Activated CD4-positive, alpha-beta T cell treated with anti-CD3 and anti-CD28 coated beads for 1 hour (primary cell): ENCODE measurements around the gene CTNNA1.

Source experiments
- DNase-seq: peaks from one replicate; pipeline ENCODE4 v3.0.0-alpha.2; 2020

The CTNNA1 gene

GRCh38 chr5:138869763-138870500 lies 116.7 kb downstream of the CTNNA1 start:
- no peak for DNase-seq

- no peak for DNase-seq
These were observed 117.4 kb downstream of the CTNNA1 start for GRCh38 chr5:138870611-138871010.

- no peak for DNase-seq
These were observed 119.7 kb downstream of the CTNNA1 start for GRCh38 chr5:138872841-138873465.

GRCh38 chr5:138873466-138874221 lies 120.4 kb downstream of the CTNNA1 start:
- DNase-seq, result no peak

- DNase-seq, result no peak
These were observed 121.0 kb downstream of the CTNNA1 start for GRCh38 chr5:138874241-138874640.

- DNase-seq, result no peak
These were observed 121.7 kb downstream of the CTNNA1 start, which contains the start of gene LRRTM2 for GRCh38 chr5:138874771-138875551. TSS of gene LRRTM2 (minus strand) at chr5:138875335. CDS start at chr5:138874911, 424 bp downstream.

GRCh38 chr5:138875552-138875875 lies 122.3 kb downstream of the CTNNA1 start:
- no peak for DNase-seq

- no peak for DNase-seq
These were observed 122.7 kb downstream of the CTNNA1 start for GRCh38 chr5:138875946-138876345.

- no peak for DNase-seq
These were observed 123.6 kb downstream of the CTNNA1 start for GRCh38 chr5:138876811-138877210.

GRCh38 chr5:138878437-138879235 lies 125.4 kb downstream of the CTNNA1 start:
- no peak for DNase-seq

GRCh38 chr5:138883211-138883610 lies 130.0 kb downstream of the CTNNA1 start:
- DNase-seq, result no peak

GRCh38 chr5:138884094-138884493 lies 130.9 kb downstream of the CTNNA1 start:
- DNase-seq, result no peak

GRCh38 chr5:138884554-138884953 lies 131.3 kb downstream of the CTNNA1 start:
- DNase-seq, result no peak

GRCh38 chr5:138889994-138890393 lies 136.8 kb downstream of the CTNNA1 start:
- DNase-seq, result no peak

GRCh38 chr5:138890644-138891043 lies 137.4 kb downstream of the CTNNA1 start:
- no peak for DNase-seq

GRCh38 chr5:138895918-138896317 lies 142.7 kb downstream of the CTNNA1 start:
- no peak for DNase-seq

- no peak for DNase-seq
These were observed 145.1 kb downstream of the CTNNA1 start for GRCh38 chr5:138898299-138898698.

- no peak for DNase-seq
These were observed 145.5 kb downstream of the CTNNA1 start for GRCh38 chr5:138898742-138899141.

GRCh38 chr5:138900281-138900965 lies 147.2 kb downstream of the CTNNA1 start:
- DNase-seq, result no peak

GRCh38 chr5:138901716-138902115 lies 148.5 kb downstream of the CTNNA1 start:
- DNase-seq, result no peak

- no peak for DNase-seq
These were observed 150.0 kb downstream of the CTNNA1 start for GRCh38 chr5:138903130-138903775.
